Stimulated activated CD8-positive, alpha-beta memory T cell treated with anti-CD3 and anti-CD28 coated beads, Interleukin-12 subunit alpha, Interleukin-12 subunit beta, amount 100 ng/mL, for 4 hours (primary cell): ENCODE results near the gene MMP24.
A peak's percentile ranks its signal among the peaks of the same experiment; 100 is the strongest.
"Not testable (repeated sequence)": the region's sequence is repeated elsewhere in the genome, so short reads cannot be mapped to it uniquely, and the experiment has no call there.

Experiments used
- DNase-seq: peaks from one replicate; pipeline ENCODE4 v3.0.0-alpha.2; 2020; ENCODE audit warnings: low read depth

Gene MMP24

DNA sequence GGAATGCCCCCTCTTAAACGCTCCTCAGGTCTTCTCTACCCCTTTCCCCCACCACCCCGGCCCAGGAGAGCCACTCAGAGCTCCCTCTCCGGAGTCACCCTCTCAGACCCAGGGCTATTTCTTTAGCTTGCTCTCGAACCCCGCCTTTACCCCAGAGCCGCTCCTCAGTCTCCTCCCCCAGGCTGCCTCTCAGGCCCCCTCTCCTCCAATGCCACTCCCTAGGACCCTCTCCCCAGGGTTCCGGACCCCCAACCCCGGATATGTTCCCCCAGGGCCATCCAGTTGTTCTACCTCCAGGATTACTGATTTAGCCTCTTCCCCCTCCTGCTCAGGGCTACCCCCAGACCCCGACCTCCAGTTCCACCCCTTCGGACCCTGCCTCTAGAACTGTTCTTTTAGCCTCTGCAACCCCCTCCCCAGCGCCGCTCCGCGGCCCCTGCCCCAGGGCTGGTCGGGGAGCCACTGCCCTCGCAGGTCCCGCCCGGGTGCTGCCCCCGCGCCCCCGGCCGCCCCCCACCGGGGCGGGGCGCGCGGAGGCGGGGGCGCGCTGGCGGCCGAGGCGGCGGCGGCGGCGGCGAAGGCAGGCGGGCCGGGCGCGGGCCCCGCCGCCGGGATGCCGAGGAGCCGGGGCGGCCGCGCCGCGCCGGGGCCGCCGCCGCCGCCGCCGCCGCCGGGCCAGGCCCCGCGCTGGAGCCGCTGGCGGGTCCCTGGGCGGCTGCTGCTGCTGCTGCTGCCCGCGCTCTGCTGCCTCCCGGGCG, at the start of gene MMP24:
MMP24 (plus strand) TSS at position 565 of the 758 bp plus-strand sequence; CDS start at position 614, 49 bp downstream.
- DNase-seq = no peak

- DNase-seq = no peak
These were observed 46.9 kb upstream of the MMP24 start for GRCh38 chr20:35179292-35180212.

DNA sequence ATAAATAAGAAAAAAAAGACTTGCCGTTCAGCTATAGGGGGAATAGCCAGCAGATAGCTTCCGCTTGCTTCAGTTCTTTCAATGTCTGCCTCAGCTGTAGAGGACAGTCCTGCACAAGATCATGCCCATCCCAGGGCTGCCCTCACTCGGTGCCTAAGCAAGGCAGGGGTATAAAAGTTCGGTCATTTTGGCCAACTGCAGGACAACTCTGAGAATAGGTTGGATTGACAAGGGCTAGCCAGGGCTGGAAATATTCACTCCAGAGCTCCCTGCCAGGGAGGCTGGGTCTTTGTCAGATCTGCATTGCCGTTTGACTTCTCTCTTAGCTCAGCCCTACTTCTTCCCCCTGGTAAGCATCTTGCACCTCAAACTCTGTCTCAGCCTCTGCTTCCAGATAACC, 46.2 kb upstream of the MMP24 start:
- no peak for DNase-seq

GRCh38 chr20:35181731-35182130, 44.8 kb upstream of the MMP24 start:
- DNase-seq = no peak

GRCh38 chr20:35186691-35187289, 39.7 kb upstream of the MMP24 start:
- not testable (repeated sequence) for DNase-seq

GRCh38 chr20:35187584-35188190, 38.8 kb upstream of the MMP24 start:
- no peak for DNase-seq

DNA sequence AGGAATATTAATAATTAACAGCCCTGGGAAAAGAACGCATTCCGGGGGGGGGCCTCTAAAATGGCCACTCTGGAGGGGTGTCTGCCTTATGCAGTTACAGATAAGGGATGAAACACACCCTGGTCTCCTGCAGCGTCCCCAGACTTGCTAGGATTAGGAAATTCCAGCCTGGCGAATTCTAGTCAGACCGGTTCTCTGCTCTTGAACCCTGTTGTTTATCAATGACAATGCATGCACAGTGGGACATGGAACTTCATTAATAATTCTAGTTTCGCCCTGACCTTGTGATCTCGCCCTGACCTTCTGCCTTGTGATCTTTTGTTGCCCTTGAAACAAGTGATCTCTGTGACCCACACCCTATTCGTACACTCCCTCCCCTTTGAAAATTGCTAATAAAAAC, 37.3 kb upstream of the MMP24 start:
- DNase-seq = not testable (repeated sequence)

- no peak for DNase-seq
These were observed 35.9 kb upstream of the MMP24 start for GRCh38 chr20:35190556-35190955.

DNA sequence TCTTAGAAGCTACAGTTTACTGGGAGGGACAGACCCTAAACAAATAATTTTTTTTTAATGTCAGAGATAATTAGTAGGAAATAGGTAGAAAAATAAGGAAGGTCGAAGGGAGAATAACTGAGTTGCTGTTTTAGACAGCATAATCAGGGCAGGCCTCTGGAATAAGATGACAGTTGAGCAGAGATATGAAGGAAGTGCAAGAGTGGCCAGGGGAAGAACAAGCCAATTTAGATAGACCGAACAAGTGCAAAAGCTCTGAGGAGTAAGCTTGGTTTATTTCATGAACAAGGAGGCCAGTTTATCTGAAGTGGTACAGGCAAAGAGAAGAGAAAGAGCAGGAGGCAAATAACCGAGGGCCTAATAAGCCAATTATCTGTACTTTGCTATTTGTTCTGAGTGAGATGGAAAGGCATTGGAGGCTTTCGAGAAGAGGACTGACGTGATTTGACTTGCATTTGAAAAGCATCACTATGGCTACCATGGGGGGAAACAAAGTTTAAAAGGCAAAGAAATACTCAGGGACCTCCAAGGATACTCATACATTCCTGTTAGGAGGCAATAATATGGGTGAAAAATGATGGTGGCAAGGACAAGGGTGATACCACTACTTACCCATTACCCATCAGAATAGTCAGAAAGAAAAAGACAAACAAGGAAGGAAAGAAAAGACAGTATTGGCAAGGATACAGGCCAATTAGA, 34.9 kb upstream of the MMP24 start:
- no peak for DNase-seq

DNA sequence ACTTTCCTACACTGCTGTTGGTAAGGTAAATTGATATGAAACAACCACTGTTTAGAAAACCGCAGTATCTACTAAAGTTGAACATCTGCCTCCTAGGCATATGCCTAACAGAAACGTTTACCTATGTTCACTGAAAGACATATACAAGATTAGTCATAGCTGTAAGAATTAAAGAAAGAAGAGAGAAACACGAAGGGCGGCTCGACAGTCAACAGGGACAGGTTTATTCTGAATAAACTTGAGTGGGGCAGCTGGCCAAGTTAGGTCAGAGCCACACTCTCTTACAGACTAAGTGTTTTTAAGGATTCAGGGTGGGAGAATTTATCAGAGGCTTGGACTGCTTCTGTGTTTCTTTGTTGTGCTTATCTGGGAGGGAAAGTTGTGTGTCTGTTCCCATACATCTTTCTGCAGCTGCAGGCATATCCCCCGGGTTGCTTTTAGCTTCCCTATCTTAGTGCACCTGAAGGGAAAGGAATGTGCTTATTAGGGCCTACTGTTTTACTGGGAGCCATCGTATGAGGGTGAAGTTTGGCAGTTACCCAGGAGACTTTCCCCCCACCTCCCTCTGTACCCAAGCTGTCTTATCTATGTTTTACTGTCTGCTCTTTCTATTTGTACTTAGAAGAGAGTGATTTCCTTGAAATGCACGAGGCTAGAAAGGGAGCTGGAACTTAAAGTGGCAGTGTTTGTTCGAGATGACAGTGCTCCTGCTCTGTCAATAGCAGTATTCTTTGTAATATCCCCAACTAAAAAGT, 34.2 kb upstream of the MMP24 start:
- DNase-seq = no peak

GRCh38 chr20:35193031-35193791, 33.3 kb upstream of the MMP24 start:
- DNase-seq = not testable (repeated sequence)

DNA sequence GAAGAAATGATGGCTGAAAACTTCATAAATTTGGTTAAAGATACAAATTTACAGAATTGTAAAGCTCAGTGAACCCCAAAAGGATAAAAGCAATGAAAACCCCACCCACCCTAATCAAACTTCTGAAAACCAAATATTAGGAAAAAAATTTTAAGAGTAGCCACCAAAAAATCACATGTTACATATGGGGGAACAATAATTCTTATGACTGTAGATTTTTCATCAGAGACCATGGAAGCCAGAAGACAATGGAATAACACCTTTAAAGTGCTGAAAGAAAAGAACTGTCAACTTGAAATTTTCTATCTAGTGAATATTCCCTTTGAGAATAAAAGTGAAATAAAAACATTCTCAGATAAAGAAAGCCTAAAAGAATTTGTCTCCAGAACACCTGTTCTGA, 30.2 kb upstream of the MMP24 start:
- DNase-seq = no peak

GRCh38 chr20:35199740-35200139, 26.8 kb upstream of the MMP24 start:
- no peak for DNase-seq

DNA sequence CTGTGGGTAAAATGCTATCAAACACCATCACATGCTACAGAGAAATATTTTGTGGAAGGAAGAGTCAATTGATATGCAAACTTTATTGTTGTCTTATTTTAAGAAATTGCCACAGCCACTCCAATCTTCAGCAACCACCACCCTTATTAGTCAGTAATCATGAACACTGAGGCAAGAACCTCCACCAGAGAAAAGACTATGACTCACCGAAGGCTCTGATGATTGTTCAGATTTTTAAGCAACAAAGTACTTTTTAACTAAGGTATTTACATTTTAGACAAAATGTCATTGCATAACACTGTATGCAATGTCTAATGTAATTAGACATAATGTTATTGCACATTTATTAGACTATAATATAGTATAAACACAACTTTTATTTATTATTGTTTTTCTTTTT, 26.2 kb upstream of the MMP24 start:
- no peak for DNase-seq

DNA sequence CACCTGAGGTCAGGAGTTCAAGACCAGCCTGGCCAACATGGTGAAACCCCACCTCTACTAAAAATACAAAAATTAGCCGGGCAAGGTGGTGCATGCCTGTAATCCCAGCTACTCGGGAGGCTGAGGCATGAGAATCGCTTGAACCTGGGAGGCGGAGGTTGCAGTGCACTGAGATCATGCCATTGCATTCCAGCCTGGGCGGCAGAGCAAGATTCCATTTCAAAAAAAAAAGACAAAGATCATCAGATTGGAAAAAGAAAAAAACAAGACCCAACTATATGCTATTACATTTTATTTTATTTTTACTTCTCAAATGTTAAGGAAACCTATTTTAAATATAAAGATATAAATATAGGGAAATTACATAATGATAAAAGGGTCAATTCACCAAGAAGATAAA, 25.0 kb upstream of the MMP24 start:
- not testable (repeated sequence) for DNase-seq

- DNase-seq = no peak
These were observed 19.7 kb upstream of the MMP24 start for GRCh38 chr20:35206802-35207201.

DNA sequence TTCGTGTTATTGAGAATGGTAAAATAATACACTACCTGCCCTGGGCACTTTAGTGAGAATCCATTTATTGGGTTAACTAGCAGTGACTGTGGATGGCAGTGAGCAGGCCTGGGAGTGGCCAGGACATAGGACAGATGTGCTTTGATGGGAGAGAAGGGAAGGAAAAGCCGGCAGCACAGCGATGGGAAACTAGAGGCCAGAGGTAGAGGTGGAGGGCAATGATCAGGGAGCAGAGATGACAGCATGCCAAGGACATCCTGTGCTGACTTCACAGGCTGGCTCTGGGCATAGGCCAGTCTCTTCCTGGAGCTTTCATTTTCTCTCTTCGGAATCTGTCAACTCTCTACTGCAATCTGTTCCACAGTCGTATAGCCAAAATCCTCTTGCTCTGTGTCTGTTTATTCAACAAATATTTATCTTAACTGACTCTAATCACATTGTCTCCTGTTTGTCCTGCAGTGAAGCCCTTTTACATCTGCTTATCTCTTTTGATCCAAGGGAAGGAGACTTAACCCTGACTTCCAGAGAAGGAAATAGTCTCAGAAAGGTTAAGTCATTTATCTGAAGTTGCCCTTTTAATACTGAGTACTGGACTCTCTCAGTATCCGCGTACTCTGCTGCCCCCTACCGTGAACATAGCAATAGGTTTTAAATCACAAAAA, 18.4 kb upstream of the MMP24 start:
- DNase-seq = peak; percentile 37

DNA sequence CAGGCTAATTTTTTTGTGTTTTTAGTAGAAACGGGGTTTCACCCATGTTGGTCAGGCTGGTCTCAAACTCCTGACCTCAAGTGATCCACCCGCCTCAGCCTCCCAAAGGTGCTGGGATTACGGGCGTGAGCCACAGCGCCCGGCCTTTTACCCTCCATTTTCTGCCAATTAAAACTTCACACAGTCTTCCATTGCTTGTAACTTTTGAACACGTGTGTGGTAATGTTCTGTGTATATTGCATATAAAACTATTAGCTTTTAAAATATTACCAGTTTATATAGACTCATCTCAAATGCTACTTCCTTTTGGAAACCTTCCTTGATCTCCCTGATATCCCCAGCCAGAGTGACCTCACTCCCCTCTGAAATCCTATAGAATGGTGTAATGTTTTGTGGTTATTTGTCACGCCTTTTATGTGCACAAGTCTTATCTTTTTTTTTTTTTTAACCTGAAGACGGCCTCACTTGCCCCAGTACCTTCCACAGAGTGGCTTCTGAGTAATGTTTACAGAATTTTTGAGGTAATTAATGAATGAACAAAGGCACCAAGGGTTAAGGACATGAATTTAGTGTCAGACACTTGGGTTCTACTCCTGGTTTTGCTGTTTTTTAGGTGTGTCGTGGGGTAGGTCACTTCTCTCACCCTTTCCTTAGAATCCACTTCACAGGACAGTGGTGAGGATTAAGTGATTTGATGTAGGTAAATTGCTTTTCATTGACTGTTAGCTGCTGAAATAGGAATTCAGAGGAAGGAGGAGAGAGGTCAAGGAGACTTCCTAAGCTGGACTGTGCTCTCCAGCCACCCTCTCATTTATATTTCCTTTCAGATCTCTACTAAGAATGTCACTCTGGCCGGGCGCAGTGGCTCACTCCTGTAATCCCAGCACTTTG, 11.2 kb upstream of the MMP24 start:
- no peak for DNase-seq

DNA sequence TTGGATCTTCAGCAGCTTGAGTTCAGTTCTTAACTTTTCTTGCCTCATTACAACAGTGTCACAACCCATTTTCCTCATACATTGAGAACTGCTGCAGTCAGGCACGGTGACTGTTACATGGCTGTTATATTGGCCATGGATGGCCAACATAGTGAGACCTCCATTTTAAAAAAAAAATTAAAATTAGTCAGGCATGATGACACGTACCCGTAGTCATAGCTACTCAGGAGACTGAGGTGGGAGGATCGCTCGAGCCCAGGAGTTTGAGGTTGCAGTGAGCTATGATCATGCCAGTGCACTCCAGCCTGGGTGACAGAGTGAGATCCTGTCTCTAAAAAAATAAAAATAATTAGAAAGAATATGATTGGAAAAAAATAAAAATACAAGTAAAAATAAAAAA, 9.9 kb upstream of the MMP24 start:
- no peak for DNase-seq
